Breast epithelium (tissue), 3 donors: Measurements from ENCODE around the gene ADAM8.
"Not testable (repeated sequence)": the region's sequence is repeated elsewhere in the genome, so short reads cannot be mapped to it uniquely, and the experiment has no call there.

Source experiments
- POLR2A ChIP-seq: fragments of 450-650 bp; IDR thresholded peaks from one replicate; pipeline ENCODE4 v1.6.1; 2016; ENCODE audit warnings: antibody characterized with exemption, mild to moderate bottlenecking, moderate library complexity
- POLR2AphosphoS5 ChIP-seq, 3 donors: sonication (generic); formaldehyde crosslinking; IDR thresholded peaks; one replicate each; pipeline ENCODE4 v1.6.1; 2017; ENCODE audit warnings: antibody characterized with exemption in 3 of 3
- TF ChIP-seq, protein P1 (sequence below), 3 donors: fragments of 450-650 bp; IDR thresholded peaks; one replicate each; pipeline ENCODE4 v1.5.1; 2016 to 2017; ENCODE audit warnings: antibody characterized with exemption in 3 of 3, mild to moderate bottlenecking in 3 of 3, moderate library complexity in 3 of 3

DNA sequence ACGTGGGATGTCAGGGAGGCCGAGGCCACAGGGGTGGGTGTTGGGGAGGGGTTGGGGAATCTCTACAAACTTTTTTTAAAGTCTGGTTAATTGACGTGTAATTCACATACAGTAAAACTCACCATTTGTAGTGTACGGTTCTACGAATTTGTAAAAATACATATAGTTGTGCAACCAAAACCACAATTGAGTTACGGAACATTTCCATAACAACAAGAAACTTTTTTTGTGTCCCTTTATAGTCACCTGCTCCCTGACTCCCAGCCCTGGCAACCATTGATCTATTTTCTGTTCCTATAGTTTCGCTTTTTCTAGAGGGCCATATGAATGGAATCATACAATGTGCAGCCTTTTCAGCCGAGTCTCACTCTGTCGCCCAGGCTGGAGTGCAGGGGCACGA, 41.9 kb downstream of the ADAM8 start:
- not testable (repeated sequence) for TF ChIP-seq POLR2A; POLR2AphosphoS5 (IDR thresholded peaks at IDR 0.05)
- TF ChIP-seq, protein P1, sequence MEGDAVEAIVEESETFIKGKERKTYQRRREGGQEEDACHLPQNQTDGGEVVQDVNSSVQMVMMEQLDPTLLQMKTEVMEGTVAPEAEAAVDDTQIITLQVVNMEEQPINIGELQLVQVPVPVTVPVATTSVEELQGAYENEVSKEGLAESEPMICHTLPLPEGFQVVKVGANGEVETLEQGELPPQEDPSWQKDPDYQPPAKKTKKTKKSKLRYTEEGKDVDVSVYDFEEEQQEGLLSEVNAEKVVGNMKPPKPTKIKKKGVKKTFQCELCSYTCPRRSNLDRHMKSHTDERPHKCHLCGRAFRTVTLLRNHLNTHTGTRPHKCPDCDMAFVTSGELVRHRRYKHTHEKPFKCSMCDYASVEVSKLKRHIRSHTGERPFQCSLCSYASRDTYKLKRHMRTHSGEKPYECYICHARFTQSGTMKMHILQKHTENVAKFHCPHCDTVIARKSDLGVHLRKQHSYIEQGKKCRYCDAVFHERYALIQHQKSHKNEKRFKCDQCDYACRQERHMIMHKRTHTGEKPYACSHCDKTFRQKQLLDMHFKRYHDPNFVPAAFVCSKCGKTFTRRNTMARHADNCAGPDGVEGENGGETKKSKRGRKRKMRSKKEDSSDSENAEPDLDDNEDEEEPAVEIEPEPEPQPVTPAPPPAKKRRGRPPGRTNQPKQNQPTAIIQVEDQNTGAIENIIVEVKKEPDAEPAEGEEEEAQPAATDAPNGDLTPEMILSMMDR (IDR thresholded peaks at IDR 0.05): not testable (repeated sequence)
